ENCODE measurements around the gene AKR1C3. TPM values are rescaled to one million over a fixed set of nuclear protein-coding genes. Genes with fewer than 3 reads are reported as not detected.

AKR1C3 gene
- total and polyA plus RNA-seq, 2 of the 4 experiments (the other 2 are of a cell fraction), result 0.18 to 0.51 TPM

GRCh38 chr10:5117026-5117425 is 22.8 kb downstream of the AKR1C3 start:
- Histone ChIP-seq H3K23ac (ENCODE audit: low read depth, low read length) (no peak overlapping the region), H3K4ac (ENCODE audit: low read depth, low read length) (no peak overlapping the region), H2AFZ (replicated peaks; ENCODE audit: low read length, poor library complexity) (no peak overlapping the region), H3K9me3 (ENCODE audit: control insufficient read depth, insufficient read depth, low read length) (no peaks in the 10 kb centered on the region), H4K5ac (ENCODE audit: low read depth, low read length) (no peak overlapping the region), H2AK5ac (ENCODE audit: low read depth, low read length) (no peak overlapping the region), H3K18ac (ENCODE audit: low read depth, low read length) (no peak overlapping the region), H3K14ac (replicated peaks; ENCODE audit: low read depth, low read length) (no peak overlapping the region), H3K4me1 (ENCODE audit: control insufficient read depth, insufficient read depth, low read length) (no peaks in the 10 kb centered on the region), H2BK5ac (ENCODE audit: low read depth, low read length, poor library complexity, severe bottlenecking) (no peak overlapping the region), H2BK15ac (ENCODE audit: low read depth, low read length) (no peak overlapping the region), H3K56ac (ENCODE audit: extremely low read depth, insufficient read depth, low read length) (no peak overlapping the region), H4K91ac (ENCODE audit: insufficient read depth, low read depth, low read length) (no peak overlapping the region), H3K9me1 (ENCODE audit: insufficient read depth, low read length) (no peaks in the 10 kb centered on the region), H3K27me3 (ENCODE audit: control insufficient read depth, insufficient read depth, low read length) (no peaks in the 10 kb centered on the region; the same call in 1 of the 2 replicates), H3K36me3 (ENCODE audit: control insufficient read depth, insufficient read depth, low read length) (no peaks in the 10 kb centered on the region), H2BK20ac (ENCODE audit: low read depth, low read length) (no peak overlapping the region), H3K27ac (ENCODE audit: insufficient read depth, low read length) (no peak overlapping the region), H3K4me3 (ENCODE audit: insufficient read depth, low read depth, low read length) (no peak overlapping the region), H3K4me2 (ENCODE audit: low read depth, low read length) (no peak overlapping the region), H2AK9ac (replicated peaks; ENCODE audit: low read depth, low read length, poor library complexity) (no peak overlapping the region), H3K79me1 (ENCODE audit: low read depth in 1 of 2, low read length in 2 of 2) (no peaks in the 10 kb centered on the region), H4K20me1 (ENCODE audit: insufficient read depth, low read length) (no peaks in the 10 kb centered on the region), H3K9ac (ENCODE audit: low read depth, low read length) (no peak overlapping the region), H4K8ac (ENCODE audit: low read depth in 2 of 2, low read length in 2 of 2) (no peak overlapping the region), H2BK120ac (ENCODE audit: low read depth, low read length) (no peak overlapping the region)
- CTCF ChIA-PET, result no interaction called here
- dilution Hi-C loops (cut with HindIII; ENCODE audit: low sequenced_read_pairs, unreplicated experiment), result no loop called here
- WGBS, 2 experiments (ENCODE audit: extremely low coverage in 2 of 2, insufficient read length in 1 of 2), result no CpG with 5 or more reads among the region's 3 CpGs
- no peak for TF ChIP-seq BHLHE40 (IDR thresholded peaks at IDR 0.05; ENCODE audit: low read depth, low read length)
- no peak for TF ChIP-seq CHD1 (IDR thresholded peaks at IDR 0.05; ENCODE audit: low read depth, low read length)
- TF ChIP-seq CEBPB (IDR thresholded peaks at IDR 0.05; ENCODE audit: low read depth, low read length), result no peak
- TF ChIP-seq NFE2L2 (IDR thresholded peaks at IDR 0.05; ENCODE audit: low read depth, low read length), result no peak
- no peak for TF ChIP-seq MXI1 (IDR thresholded peaks at IDR 0.05; ENCODE audit: borderline replicate concordance, low read depth, low read length)
- no peak for TF ChIP-seq CTCF (conservative IDR thresholded peaks at IDR 0.05; ENCODE audit: low read depth, low read length)
- no peak for TF ChIP-seq SMC3 (IDR thresholded peaks at IDR 0.05; ENCODE audit: low read depth, low read length)
- no peak for TF ChIP-seq FOS (IDR thresholded peaks at IDR 0.05; ENCODE audit: low read depth, low read length)
- no peak for TF ChIP-seq RFX5 (IDR thresholded peaks at IDR 0.05; ENCODE audit: low read depth, low read length)
- no peak for TF ChIP-seq MAFK (IDR thresholded peaks at IDR 0.05; ENCODE audit: low read depth, low read length)
- no peak for TF ChIP-seq MAZ (IDR thresholded peaks at IDR 0.05; ENCODE audit: borderline replicate concordance, low read depth, low read length)
- TF ChIP-seq RCOR1 (IDR thresholded peaks at IDR 0.05; ENCODE audit: insufficient replicate concordance, low read length), result no peak
- no peak for TF ChIP-seq ELK1 (IDR thresholded peaks at IDR 0.05; ENCODE audit: borderline replicate concordance, low read depth, low read length)
- no peak for TF ChIP-seq USF2 (IDR thresholded peaks at IDR 0.05; ENCODE audit: low read depth, low read length)
- TF ChIP-seq RAD21 (IDR thresholded peaks at IDR 0.05; ENCODE audit: low read length), result no peak
- TF ChIP-seq POLR2A (IDR thresholded peaks at IDR 0.05; ENCODE audit: low read depth, low read length), result no peak
- intact Hi-C loops (cut with micrococcal nuclease), result no loop called here
- in situ Hi-C loops (cut with MboI; ENCODE audit: low sequenced_read_pairs), result no loop called here
- ATAC-seq (ENCODE audit: low read depth) (no peak), DNase-seq (no peak)
- POLR2A ChIA-PET (ENCODE audit: unreplicated experiment), result no interaction called here
- BruUV-seq (replicated peaks), result no TSS peak
